Parietal lobe (tissue), 1 donor: Measurements from ENCODE around the gene LRRC31. TPM values are rescaled to one million over a fixed set of nuclear protein-coding genes. Genes with fewer than 3 reads are reported as not detected.

Source experiments
- total RNA-seq: library from RNA; depleted of rRNA; stranded (reverse); fragments of >200 nt; gene quantifications from one replicate; pipeline ENCODE4 v1.2.3, GENCODE V29; 2014

LRRC31 gene
- total RNA-seq = not detected

DNA sequence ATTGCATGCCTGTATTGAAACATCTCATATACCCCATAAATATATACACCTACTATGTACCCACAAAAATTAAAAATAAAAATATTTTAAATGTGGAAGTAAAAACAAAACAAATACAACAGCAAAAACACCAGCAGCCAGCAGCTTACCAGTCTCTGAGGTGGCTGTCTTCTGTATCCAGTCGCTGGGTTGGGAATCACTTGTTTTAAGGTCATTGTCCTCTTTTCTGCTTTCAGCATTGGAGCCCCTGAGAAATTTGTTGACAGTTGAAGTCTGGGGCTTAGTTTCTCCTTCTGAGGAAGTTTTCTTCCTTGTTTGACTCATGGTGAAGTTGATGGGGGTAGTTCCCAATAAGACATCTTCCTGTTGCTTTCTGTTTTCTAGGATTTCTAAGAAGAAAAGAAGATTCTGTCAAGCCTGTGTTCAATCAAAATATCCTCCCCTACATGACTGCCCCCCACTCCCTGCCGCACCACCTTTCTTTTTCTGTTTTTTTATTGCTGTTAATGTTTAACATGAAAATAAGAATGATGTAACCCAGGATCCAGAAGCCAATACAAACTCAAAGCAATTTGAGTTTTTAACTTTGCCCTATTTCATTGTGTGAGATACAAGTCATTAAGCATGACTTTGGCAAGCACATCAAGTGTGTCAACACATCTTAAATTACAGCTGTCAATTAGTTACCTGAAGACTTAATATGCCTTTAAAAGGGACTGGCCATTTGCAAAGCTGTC lies at the start of gene LRRC31:
TSS of gene LRRC31 (minus strand) at position 452 of the 737 bp plus-strand sequence. CDS start at position 324, 128 bp downstream.

DNA sequence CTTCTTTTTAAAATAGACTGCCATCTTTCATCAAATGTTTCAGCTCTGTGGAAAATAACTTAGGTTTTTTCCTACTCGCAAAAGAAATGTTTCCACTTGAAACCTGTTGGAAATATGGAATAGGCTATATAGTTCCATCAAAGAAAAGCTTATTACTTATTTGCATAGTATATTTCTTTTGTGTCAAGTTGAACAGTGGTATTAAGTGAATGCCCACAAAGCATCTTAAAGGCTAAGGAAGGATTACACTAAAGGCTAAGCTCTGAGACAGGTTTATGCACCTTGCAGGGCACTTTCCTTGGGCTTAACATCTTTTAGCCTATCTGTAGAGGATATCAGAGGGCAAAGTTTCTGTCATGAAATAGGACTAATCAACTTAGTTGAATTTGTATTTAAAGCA lies 41.5 kb upstream of the LRRC31 start, which contains the start of gene SAMD7:
TSS of gene SAMD7 (plus strand) at position 301 of the 400 bp plus-strand sequence. CDS start 7,927 bp downstream, outside the sequence.

DNA sequence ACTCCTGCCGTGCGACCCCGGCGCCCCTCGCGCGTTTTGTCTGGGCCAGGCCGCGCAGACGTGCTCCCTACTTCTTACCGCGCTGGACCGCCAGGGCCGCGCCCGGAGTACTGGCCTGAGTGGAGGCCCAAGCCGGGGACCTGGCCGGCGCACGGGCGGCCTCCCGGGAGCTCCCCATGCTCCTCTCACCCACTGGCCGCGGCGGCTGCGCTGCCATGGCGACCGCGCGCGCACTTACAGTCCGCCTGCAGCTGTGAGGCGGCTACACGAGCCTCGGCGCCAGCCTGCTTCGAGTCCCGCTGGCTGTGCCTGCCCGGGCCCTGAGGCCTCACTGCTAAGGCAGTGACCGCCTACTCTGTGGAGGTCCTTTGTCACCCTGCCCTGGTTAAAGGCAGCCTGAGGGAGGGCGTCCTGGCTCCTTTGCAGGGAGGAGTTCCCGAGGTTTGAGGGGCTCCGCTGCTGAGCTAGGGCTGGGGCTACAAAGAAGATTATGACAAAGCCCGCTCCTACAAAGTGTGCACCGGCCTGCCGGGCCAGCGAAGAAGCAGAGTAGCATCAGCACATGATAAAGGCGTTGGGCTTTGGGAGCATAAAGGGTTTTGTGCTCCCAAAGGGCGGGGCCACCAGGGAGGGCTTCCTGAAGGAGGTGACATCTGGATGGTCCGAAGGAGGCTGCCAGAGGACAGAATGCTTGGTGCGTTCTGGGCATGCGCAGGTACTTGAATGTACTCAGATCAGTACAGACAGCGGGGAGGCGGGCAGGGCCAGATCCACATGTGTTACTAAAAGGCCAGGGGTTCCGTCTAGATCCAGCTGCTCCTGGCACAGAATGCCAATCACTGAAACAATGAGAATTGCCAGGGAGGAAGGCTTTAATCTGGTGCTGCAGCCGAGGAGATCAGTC lies 57.2 kb downstream of the LRRC31 start, which contains the start of the genes LRRC34 and LRRIQ4:
TSS of gene LRRC34 (minus strand) at position 573 of the 904 bp plus-strand sequence. CDS start at position 217, 356 bp downstream.
TSS of gene LRRIQ4 (plus strand) at position 539 of the 904 bp plus-strand sequence. CDS start 9,052 bp downstream, outside the sequence.

Other genes with a start within 250 kb of the LRRC31 start
- gene MECOM, start 206.2 kb downstream of the LRRC31 start, total RNA-seq = 5.9 TPM
- 57.6 TPM for gene TERC, start 104.9 kb downstream of the LRRC31 start, total RNA-seq
- 2.8 TPM for gene ACTRT3, start 100.4 kb downstream of the LRRC31 start, total RNA-seq
- gene MYNN, start 96.5 kb downstream of the LRRC31 start, total RNA-seq = 44.1 TPM
- gene LRRIQ4, start 57.1 kb downstream of the LRRC31 start, total RNA-seq = 0.63 TPM
- gene LRRC34, start 57.0 kb downstream of the LRRC31 start, total RNA-seq = 11.6 TPM
- not detected for gene SAMD7, start 41.6 kb upstream of the LRRC31 start, total RNA-seq
- 69.5 TPM for gene SEC62, start 96.9 kb upstream of the LRRC31 start, total RNA-seq
- gene GPR160, start 168.1 kb upstream of the LRRC31 start, total RNA-seq = 2.2 TPM